Right atrium auricular region (tissue), 2 donors: ENCODE measurements around the gene HOXA6. TPM values are rescaled to one million over a fixed set of nuclear protein-coding genes. Genes with fewer than 3 reads are reported as not detected.

Source experiments
- DNase-seq: peaks from one replicate; pipeline ENCODE4 v3.0.0-alpha.2; 2019; ENCODE audit warnings: low spot score
- H3K27ac ChIP-seq, 2 donors: fragments of 200-600 bp; sonication (generic); 1 replicate in 1 of 2; 2 replicates in 1 of 2; pipeline ENCODE4 v1.5.1; 2016 to 2019
- H3K27me3 ChIP-seq, 2 donors: fragments of 200-600 bp; sonication (generic); one replicate each; pipeline versions ENCODE4 v1.5.1 to v1.6.0; 2017 to 2019
- H3K36me3 ChIP-seq: fragments of 200-600 bp; sonication (generic); one replicate; pipeline ENCODE4 v1.5.1; 2016
- H3K4me1 ChIP-seq, 2 donors: fragments of 200-600 bp; sonication (generic); one replicate each; pipeline versions ENCODE4 v1.5.1 to v1.6.0; 2017 to 2019
- H3K4me3 ChIP-seq, 2 donors: fragments of 200-600 bp; sonication (generic); 1 replicate in 1 of 2; 2 replicates in 1 of 2; pipeline ENCODE4 v1.5.1; 2017 to 2019; ENCODE audit warnings: mild to moderate bottlenecking in 1 of 2, moderate library complexity in 1 of 2
- H3K9me3 ChIP-seq, 2 donors: fragments of 200-600 bp; sonication (generic); one replicate each; pipeline ENCODE4 v1.5.1; 2019
- total RNA-seq, 2 donors: library from RNA; depleted of rRNA; stranded (reverse); fragments of >200 nt; gene quantifications; one replicate each; pipeline ENCODE4 v1.1.0, GENCODE V29; 2016
- TF ChIP-seq, protein P1 (sequence below), 2 donors: fragments of 200-600 bp; sonication (generic); IDR thresholded peaks; one replicate each; pipeline ENCODE4 v1.5.1; 2019; ENCODE audit warnings: antibody characterized with exemption in 2 of 2

The HOXA6 gene
- total RNA-seq, 2 donors from 2014 or later, result not detected

DNA sequence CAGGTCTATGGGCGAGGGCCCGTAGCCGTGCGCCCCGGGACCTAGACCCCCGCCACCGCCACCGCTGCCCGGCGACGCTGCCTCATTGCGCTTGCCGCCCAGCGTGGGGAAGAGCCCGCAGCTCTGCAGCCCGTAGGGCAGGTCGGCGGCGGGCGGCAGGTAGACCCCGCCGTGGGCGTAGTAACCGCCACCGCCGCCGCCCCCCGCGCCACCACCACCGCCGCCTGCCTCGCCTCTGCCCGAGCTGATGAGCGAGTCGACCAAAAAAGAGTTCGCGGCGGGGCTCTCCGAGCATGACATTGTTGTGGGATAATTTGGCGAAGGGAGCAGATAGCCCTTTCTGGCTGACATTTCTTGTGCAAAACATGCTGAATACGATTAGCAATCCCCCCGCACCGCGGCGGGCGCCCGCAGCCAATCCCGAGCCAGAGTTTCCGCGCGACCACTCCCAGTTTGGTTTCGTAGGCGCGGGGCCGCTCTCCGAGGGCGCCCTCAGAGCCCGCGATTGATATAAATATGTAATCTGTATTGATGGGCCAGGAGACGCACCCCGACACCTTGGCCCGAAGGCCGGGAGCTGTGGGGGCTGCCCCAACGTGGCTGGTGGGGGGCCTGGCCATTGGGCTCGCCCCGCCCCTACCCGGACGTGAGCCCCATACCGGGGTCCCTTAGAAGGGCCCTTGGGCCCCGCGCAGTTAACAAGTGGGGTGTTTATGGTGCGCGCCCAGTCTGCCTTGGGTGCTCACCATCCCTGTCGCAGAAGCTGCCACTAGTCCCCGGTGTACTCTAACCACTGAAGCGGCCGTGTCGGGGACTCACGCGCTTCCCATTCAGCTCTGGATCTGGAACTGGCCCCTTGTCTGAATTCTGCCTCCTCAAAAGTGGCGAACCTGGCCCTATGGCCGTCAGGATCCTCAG is 26.6 kb upstream of the HOXA6 start, which contains the start of gene HOXA10:
Gene HOXA10 (minus strand): TSS at position 365 of the 918 bp plus-strand sequence. CDS start 14 bp downstream, at position 351.
- peaks cover 60 to 75% of the 10 kb centered on the region in 2 donors for H3K27me3 ChIP-seq
- H3K27ac ChIP-seq, result no peak within 1 kb of the TSS
- no peaks in the 10 kb centered on the region for H3K9me3 ChIP-seq
- no peaks in the 10 kb centered on the region for H3K36me3 ChIP-seq
- TF ChIP-seq, protein P1, sequence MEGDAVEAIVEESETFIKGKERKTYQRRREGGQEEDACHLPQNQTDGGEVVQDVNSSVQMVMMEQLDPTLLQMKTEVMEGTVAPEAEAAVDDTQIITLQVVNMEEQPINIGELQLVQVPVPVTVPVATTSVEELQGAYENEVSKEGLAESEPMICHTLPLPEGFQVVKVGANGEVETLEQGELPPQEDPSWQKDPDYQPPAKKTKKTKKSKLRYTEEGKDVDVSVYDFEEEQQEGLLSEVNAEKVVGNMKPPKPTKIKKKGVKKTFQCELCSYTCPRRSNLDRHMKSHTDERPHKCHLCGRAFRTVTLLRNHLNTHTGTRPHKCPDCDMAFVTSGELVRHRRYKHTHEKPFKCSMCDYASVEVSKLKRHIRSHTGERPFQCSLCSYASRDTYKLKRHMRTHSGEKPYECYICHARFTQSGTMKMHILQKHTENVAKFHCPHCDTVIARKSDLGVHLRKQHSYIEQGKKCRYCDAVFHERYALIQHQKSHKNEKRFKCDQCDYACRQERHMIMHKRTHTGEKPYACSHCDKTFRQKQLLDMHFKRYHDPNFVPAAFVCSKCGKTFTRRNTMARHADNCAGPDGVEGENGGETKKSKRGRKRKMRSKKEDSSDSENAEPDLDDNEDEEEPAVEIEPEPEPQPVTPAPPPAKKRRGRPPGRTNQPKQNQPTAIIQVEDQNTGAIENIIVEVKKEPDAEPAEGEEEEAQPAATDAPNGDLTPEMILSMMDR (IDR thresholded peaks at IDR 0.05), result no peak
- no peak for DNase-seq
- H3K4me3 ChIP-seq, result peak within 1 kb of the TSS; percentile 20 to 46
- H3K4me1 ChIP-seq, result peaks cover 0 to 36% of the 10 kb centered on the region in 2 donors

DNA sequence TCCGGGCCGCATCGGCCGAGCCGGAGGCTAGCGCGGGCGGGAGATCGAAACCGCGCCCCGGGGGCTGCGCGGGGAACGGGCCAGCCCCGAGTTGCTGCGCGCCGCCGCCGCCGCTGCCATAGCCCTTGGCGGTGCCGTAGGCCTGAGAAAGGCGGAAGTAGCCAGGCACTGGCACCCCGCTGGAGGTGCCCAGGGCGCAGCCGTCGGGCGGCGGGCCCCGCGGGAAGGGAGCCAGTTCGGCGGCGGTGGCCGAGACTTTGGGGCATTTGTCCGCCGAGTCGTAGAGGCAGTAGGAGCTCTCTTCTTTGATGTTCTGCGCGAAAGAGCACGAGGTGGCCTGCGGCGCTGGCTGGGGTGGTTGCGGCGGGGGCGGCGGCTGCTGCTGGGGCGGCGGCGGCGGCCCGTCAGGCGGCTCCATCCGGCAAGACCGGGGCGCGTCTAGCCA is 26.0 kb upstream of the HOXA6 start:
- peaks cover 0 to 36% of the 10 kb centered on the region in 2 donors for H3K4me1 ChIP-seq
- no peak for DNase-seq
- H3K27ac ChIP-seq, result no peak overlapping the region
- TF ChIP-seq, protein P1 (IDR thresholded peaks at IDR 0.05), result no peak
- H3K4me3 ChIP-seq, result peak overlapping the region; percentile 20 to 46
- H3K36me3 ChIP-seq, result no peaks in the 10 kb centered on the region
- peaks cover 57 to 79% of the 10 kb centered on the region in 2 donors for H3K27me3 ChIP-seq
- H3K9me3 ChIP-seq, result no peaks in the 10 kb centered on the region

DNA sequence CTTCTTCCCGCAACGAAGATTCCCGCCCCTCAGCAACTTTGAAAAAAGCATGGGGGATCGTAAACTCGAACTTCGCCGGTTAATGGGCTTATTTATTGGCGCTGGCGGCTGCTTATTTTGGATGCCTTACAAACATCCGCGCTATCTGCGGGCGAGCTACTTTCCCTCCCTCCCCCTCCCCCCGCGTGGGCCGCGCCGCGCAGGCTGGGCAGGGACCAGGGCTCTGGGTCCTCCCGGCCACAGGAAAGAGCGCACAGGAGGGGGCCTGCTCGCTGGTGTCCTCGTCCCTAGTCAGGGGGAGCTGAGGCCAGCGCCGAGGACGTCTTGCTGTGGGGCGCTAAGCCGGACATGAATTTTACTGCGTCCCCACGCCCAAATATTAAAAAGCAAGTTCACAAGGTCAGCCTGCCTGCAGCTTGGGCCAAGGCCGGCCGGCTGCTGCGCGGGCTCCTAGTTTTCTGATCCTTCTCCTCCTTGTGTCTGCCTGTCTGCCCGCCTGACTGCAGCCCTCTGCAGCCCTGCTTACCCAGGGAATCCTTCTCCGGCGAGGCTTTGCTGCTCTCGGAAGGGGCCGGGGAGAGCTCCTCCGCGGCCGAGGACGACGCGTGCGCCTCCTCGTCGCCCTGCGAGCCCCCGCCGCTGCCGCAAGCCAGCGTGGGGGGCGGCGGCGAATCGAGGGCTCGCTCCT is 25.4 kb upstream of the HOXA6 start:
- Histone ChIP-seq H3K4me1 (peaks cover 0 to 36% of the 10 kb centered on the region in 2 donors), H3K36me3 (no peaks in the 10 kb centered on the region), H3K4me3 (peak overlapping the region; percentile 20 to 46), H3K9me3 (no peaks in the 10 kb centered on the region), H3K27ac (no peak overlapping the region), H3K27me3 (peaks cover 59 to 85% of the 10 kb centered on the region in 2 donors)
- no peak for DNase-seq
- TF ChIP-seq, protein P1 (IDR thresholded peaks at IDR 0.05), result no peak

DNA sequence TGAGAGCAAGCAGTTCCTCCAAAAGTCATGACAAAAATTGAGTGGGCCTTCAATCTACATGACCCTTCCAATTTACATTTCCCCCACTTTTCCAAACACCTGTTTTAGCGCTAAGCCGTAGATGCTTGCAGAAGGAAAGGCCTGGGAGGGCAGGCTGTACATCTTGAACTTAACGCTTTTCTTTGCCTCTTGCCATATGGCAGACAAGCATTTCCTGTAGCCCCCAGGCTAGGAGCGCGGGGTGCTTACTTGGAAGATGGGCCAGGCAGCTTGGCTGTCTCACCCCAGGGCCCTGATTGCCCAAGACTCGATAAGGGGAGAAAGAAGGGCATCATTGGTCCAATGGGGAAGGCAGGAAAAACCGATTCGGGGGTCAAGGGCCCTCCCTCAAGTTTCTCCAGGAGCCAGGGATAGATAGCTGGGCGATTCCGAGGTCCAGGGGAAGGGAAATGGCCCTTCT is 24.8 kb upstream of the HOXA6 start:
- Histone ChIP-seq H3K9me3 (no peaks in the 10 kb centered on the region), H3K36me3 (no peaks in the 10 kb centered on the region), H3K4me1 (peaks cover 0 to 36% of the 10 kb centered on the region in 2 donors), H3K27me3 (peaks cover 66 to 88% of the 10 kb centered on the region in 2 donors), H3K4me3 (no peak overlapping the region), H3K27ac (no peak overlapping the region)
- TF ChIP-seq, protein P1 (IDR thresholded peaks at IDR 0.05), result no peak
- no peak for DNase-seq

DNA sequence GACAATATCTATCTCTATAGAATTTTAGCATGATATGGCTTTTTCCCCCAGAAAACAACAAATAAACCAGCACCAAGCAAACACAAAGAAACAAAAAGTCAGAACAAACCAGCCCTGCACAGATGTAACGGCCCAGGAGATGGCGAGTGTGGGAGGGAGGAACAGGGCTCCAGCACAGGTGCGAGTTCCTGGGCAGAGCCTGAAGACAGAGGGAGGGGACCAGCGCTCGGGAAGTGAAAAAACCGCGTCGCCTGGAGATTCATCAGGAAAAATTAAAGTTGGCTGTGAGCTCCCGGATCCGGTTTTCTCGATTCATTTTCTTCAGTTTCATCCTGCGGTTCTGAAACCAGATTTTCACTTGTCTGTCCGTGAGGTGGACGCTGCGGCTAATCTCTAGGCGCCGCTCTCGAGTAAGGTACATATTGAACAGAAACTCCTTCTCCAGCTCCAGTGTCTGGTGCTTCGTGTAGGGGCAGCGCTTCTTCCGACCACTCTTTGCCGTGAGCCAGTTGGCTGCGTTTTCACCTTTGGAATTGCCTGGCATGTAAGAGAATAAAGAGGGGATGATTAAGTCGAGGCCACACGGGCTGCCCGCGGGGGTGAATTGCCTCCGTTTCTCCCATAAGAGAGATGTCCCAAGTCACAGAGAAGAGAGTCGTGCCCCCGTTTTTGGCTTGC is 24.2 kb upstream of the HOXA6 start:
- no peak overlapping the region for H3K27ac ChIP-seq
- TF ChIP-seq, protein P1 (IDR thresholded peaks at IDR 0.05), result no peak
- no peaks in the 10 kb centered on the region for H3K36me3 ChIP-seq
- H3K27me3 ChIP-seq, result peaks cover 71 to 88% of the 10 kb centered on the region in 2 donors
- DNase-seq, result no peak
- H3K4me3 ChIP-seq, result no peak overlapping the region
- H3K4me1 ChIP-seq, result peaks cover 0 to 40% of the 10 kb centered on the region in 2 donors
- no peaks in the 10 kb centered on the region for H3K9me3 ChIP-seq
